HG03378 (cell line): ENCODE measurements around the gene SNRPB2.

Experiments
- ATAC-seq: cut with Tn5 transposase; IDR thresholded peaks from one replicate; pipeline ENCODE4 v1.9.1; 2021; ENCODE audit warnings: mild to moderate bottlenecking, moderate library complexity; ENCODE audit not compliant: unreplicated experiment

Gene SNRPB2

GRCh38 chr20:16785226-16785625 lies 55.4 kb downstream of the SNRPB2 start:
- ATAC-seq: no peak
